ENCODE data around the gene PPOX.

Gene PPOX

GRCh38 chr1:161188381-161188780 lies 22.2 kb downstream of the PPOX start:
- in situ Hi-C loops (cut with MboI; ENCODE audit: low pct_unique_long_range_greater_than_20kb, low sequenced_read_pairs, unreplicated experiment) = loop anchor here (25.0 kb wide), 1 partner anchor 524 kb away; the partner anchor contains the start of genes FCRLA and FCRLB
- DNase-seq (ENCODE audit: low spot score) = no peak
- TF ChIP-seq CTCF (IDR thresholded peaks at IDR 0.05; ENCODE audit: extremely low read depth, insufficient read depth, missing control alignments) = no peak

- no peak for TF ChIP-seq CTCF (IDR thresholded peaks at IDR 0.05; ENCODE audit: extremely low read depth, insufficient read depth, missing control alignments)
- in situ Hi-C loops (cut with MboI; ENCODE audit: low pct_unique_long_range_greater_than_20kb, low sequenced_read_pairs, unreplicated experiment) = loop anchor here (25.0 kb wide), 1 partner anchor 523 kb away; the partner anchor contains the start of genes FCRLA and FCRLB
- no peak for DNase-seq (ENCODE audit: low spot score)
Measured at GRCh38 chr1:161189036-161189435, 22.8 kb downstream of the PPOX start.

- in situ Hi-C loops (cut with MboI; ENCODE audit: low pct_unique_long_range_greater_than_20kb, low sequenced_read_pairs, unreplicated experiment) = loop anchor here (25.0 kb wide), 1 partner anchor 521 kb away; the partner anchor contains the start of genes FCRLA and FCRLB
- no peak for TF ChIP-seq CTCF (IDR thresholded peaks at IDR 0.05; ENCODE audit: extremely low read depth, insufficient read depth, missing control alignments)
- no peak for DNase-seq (ENCODE audit: low spot score)
Measured at GRCh38 chr1:161190962-161191521, 24.8 kb downstream of the PPOX start.

- in situ Hi-C loops (cut with MboI; ENCODE audit: low pct_unique_long_range_greater_than_20kb, low sequenced_read_pairs, unreplicated experiment) = loop anchor here (25.0 kb wide), 1 partner anchor 520 kb away; the partner anchor contains the start of genes FCRLA and FCRLB
- DNase-seq (ENCODE audit: low spot score) = no peak
- TF ChIP-seq CTCF (IDR thresholded peaks at IDR 0.05; ENCODE audit: extremely low read depth, insufficient read depth, missing control alignments) = no peak
Measured at GRCh38 chr1:161191971-161192370, 25.7 kb downstream of the PPOX start.

GRCh38 chr1:161192476-161193465 lies 26.5 kb downstream of the PPOX start:
- in situ Hi-C loops (cut with MboI; ENCODE audit: low pct_unique_long_range_greater_than_20kb, low sequenced_read_pairs, unreplicated experiment) = loop anchor here (25.0 kb wide), 1 partner anchor 520 kb away; the partner anchor contains the start of genes FCRLA and FCRLB
- DNase-seq (ENCODE audit: low spot score) = peak; percentile 87
- peak; percentile 93 for TF ChIP-seq CTCF (IDR thresholded peaks at IDR 0.05; ENCODE audit: extremely low read depth, insufficient read depth, missing control alignments)

GRCh38 chr1:161193561-161194235 lies 27.5 kb downstream of the PPOX start:
- TF ChIP-seq CTCF (IDR thresholded peaks at IDR 0.05; ENCODE audit: extremely low read depth, insufficient read depth, missing control alignments) = no peak
- in situ Hi-C loops (cut with MboI; ENCODE audit: low pct_unique_long_range_greater_than_20kb, low sequenced_read_pairs, unreplicated experiment) = loop anchor here (25.0 kb wide), 1 partner anchor 519 kb away; the partner anchor contains the start of genes FCRLA and FCRLB

More at GRCh38 chr1:161193561-161194235, 27.5 kb downstream of the PPOX start:
- no peak for DNase-seq (ENCODE audit: low spot score)

Data from GM13977 (cell line).